ENCODE data around the gene VSIG2.

Gene VSIG2

GRCh38 chr11:124737638-124738305 is 14.3 kb downstream of the VSIG2 start:
- Mint-ChIP-seq H3K36me3 (ENCODE audit: low read depth) (no peaks in the 10 kb centered on the region), H3K9me3 (no peaks in the 10 kb centered on the region), H3K4me3 (peak overlapping the region in 2 of 3 experiments; percentile 13 to 36), H3K4me1 (peaks cover 11% of the 10 kb centered on the region), H3K27ac (no peak overlapping the region), H3K27me3 (ENCODE audit: low read depth) (peaks cover 87% of the 10 kb centered on the region)
- no peak for TF ChIP-seq CTCF (IDR thresholded peaks at IDR 0.05; ENCODE audit: unreplicated experiment in 3 of 3)

- no peaks in the 10 kb centered on the region for H3K9me3 Mint-ChIP-seq
These were observed 15.3 kb downstream of the VSIG2 start for GRCh38 chr11:124736736-124737135.

GRCh38 chr11:124732230-124732629 is 19.8 kb downstream of the VSIG2 start:
- Mint-ChIP-seq H3K36me3 (ENCODE audit: low read depth) (no peaks in the 10 kb centered on the region), H3K4me3 (no peak overlapping the region)

More at GRCh38 chr11:124736736-124737135, 15.3 kb downstream of the VSIG2 start:
- peaks cover 81% of the 10 kb centered on the region for H3K27me3 Mint-ChIP-seq (ENCODE audit: low read depth)
- H3K27ac Mint-ChIP-seq: no peak overlapping the region
- TF ChIP-seq CTCF (IDR thresholded peaks at IDR 0.05; ENCODE audit: unreplicated experiment in 3 of 3): no peak
- no peaks in the 10 kb centered on the region for H3K36me3 Mint-ChIP-seq (ENCODE audit: low read depth)
- no peak overlapping the region for H3K4me3 Mint-ChIP-seq
- H3K4me1 Mint-ChIP-seq: peaks cover 11% of the 10 kb centered on the region

GRCh38 chr11:124729571-124729970 is 22.5 kb downstream of the VSIG2 start:
- Mint-ChIP-seq H3K9me3 (no peaks in the 10 kb centered on the region), H3K36me3 (ENCODE audit: low read depth) (no peaks in the 10 kb centered on the region), H3K4me3 (no peak overlapping the region), H3K27ac (no peak overlapping the region), H3K4me1 (peaks cover 17% of the 10 kb centered on the region), H3K27me3 (ENCODE audit: low read depth) (peaks cover 36% of the 10 kb centered on the region)
- TF ChIP-seq CTCF (IDR thresholded peaks at IDR 0.05; ENCODE audit: unreplicated experiment in 3 of 3): no peak

More at GRCh38 chr11:124732230-124732629, 19.8 kb downstream of the VSIG2 start:
- Mint-ChIP-seq H3K9me3 (no peaks in the 10 kb centered on the region), H3K27ac (no peak overlapping the region), H3K4me1 (no peaks in the 10 kb centered on the region), H3K27me3 (ENCODE audit: low read depth) (peaks cover 46% of the 10 kb centered on the region)
- no peak for TF ChIP-seq CTCF (IDR thresholded peaks at IDR 0.05; ENCODE audit: unreplicated experiment in 3 of 3)

- Mint-ChIP-seq H3K27ac (no peak overlapping the region), H3K4me1 (peaks cover 20% of the 10 kb centered on the region), H3K36me3 (ENCODE audit: low read depth) (no peaks in the 10 kb centered on the region), H3K9me3 (no peaks in the 10 kb centered on the region), H3K27me3 (ENCODE audit: low read depth) (peaks cover 45% of the 10 kb centered on the region), H3K4me3 (no peak overlapping the region)
- no peak for TF ChIP-seq CTCF (IDR thresholded peaks at IDR 0.05; ENCODE audit: unreplicated experiment in 3 of 3)
These were observed 23.9 kb downstream of the VSIG2 start for GRCh38 chr11:124728134-124728533.

GRCh38 chr11:124727474-124727873 is 24.6 kb downstream of the VSIG2 start:
- Mint-ChIP-seq H3K27me3 (ENCODE audit: low read depth) (peaks cover 51% of the 10 kb centered on the region), H3K4me1 (peaks cover 23% of the 10 kb centered on the region), H3K9me3 (no peaks in the 10 kb centered on the region), H3K27ac (no peak overlapping the region), H3K4me3 (no peak overlapping the region), H3K36me3 (ENCODE audit: low read depth) (no peaks in the 10 kb centered on the region)
- no peak for TF ChIP-seq CTCF (IDR thresholded peaks at IDR 0.05; ENCODE audit: unreplicated experiment in 3 of 3)

Data from nephron (organoid).